Measurements from ENCODE around the gene CGB2.
"Not testable (repeated sequence)": the region's sequence is repeated elsewhere in the genome, so short reads cannot be mapped to it uniquely, and the experiment has no call there.

Gene CGB2

GRCh38 chr19:49038557-49039276, 7.0 kb downstream of the CGB2 start:
- not testable (repeated sequence) for DNase-seq

GRCh38 chr19:49039736-49040135, 8.0 kb downstream of the CGB2 start:
- not testable (repeated sequence) for DNase-seq

- DNase-seq, result no peak
Observed at GRCh38 chr19:49042177-49042576, 10.5 kb downstream of the CGB2 start.

GRCh38 chr19:49042666-49043065, 11.0 kb downstream of the CGB2 start:
- not testable (repeated sequence) for DNase-seq

GRCh38 chr19:49043548-49043947, 11.9 kb downstream of the CGB2 start, which contains the start of gene CGB5:
Gene CGB5, plus strand, starts transcription at chr19:49043848. Its CDS starts 362 bp downstream, at chr19:49044210.
- not testable (repeated sequence) for DNase-seq

GRCh38 chr19:49049011-49049410, 17.3 kb downstream of the CGB2 start, which contains the start of gene CGB8:
Gene CGB8, minus strand, starts transcription at chr19:49049111. Its CDS starts 372 bp downstream, at chr19:49048739.
- DNase-seq, result not testable (repeated sequence)

- not testable (repeated sequence) for DNase-seq
Observed at GRCh38 chr19:49049834-49050233, 18.1 kb downstream of the CGB2 start.

GRCh38 chr19:49050376-49051033, 18.8 kb downstream of the CGB2 start:
- DNase-seq, result not testable (repeated sequence)

- peak; percentile 18 to 47 for DNase-seq
Observed at GRCh38 chr19:49056101-49056901, 24.6 kb downstream of the CGB2 start.

- DNase-seq, result not testable (repeated sequence)
Observed at GRCh38 chr19:49056902-49057596, 25.4 kb downstream of the CGB2 start.

GRCh38 chr19:49057636-49058234, 26.0 kb downstream of the CGB2 start, which contains the start of gene CGB7:
Gene CGB7, minus strand, starts transcription at chr19:49057749. Its CDS starts 2,374 bp downstream, at chr19:49055375.
- DNase-seq, result no peak

GRCh38 chr19:49058562-49058961, 26.9 kb downstream of the CGB2 start:
- DNase-seq, result no peak

- DNase-seq, result no peak
Observed at GRCh38 chr19:49059053-49059452, 27.4 kb downstream of the CGB2 start.

- no peak for DNase-seq
Observed at GRCh38 chr19:49061000-49061399, 29.3 kb downstream of the CGB2 start.

- DNase-seq, result no peak
Observed at GRCh38 chr19:49061445-49061844, 29.8 kb downstream of the CGB2 start.

- DNase-seq, result no peak
Observed at GRCh38 chr19:49064029-49064629, 32.4 kb downstream of the CGB2 start.

GRCh38 chr19:49064768-49065611, 33.3 kb downstream of the CGB2 start, which contains the start of gene NTF4:
Gene NTF4, minus strand, starts transcription at chr19:49064818. Its CDS starts 2,821 bp downstream, at chr19:49061997.
- no peak for DNase-seq

- no peak for DNase-seq
Observed at GRCh38 chr19:49065905-49066512, 34.3 kb downstream of the CGB2 start.

- DNase-seq, result no peak
Observed at GRCh38 chr19:49067554-49067953, 35.9 kb downstream of the CGB2 start.

- DNase-seq, result no peak
Observed at GRCh38 chr19:49069026-49069425, 37.3 kb downstream of the CGB2 start.

Data from SHP77 (cell line).